Endothelial cell of umbilical vein (primary cell): ENCODE data around the gene SLC7A6. TPM values are rescaled to one million over a fixed set of nuclear protein-coding genes. Genes with fewer than 3 reads are reported as not detected.
A peak's percentile ranks its signal among the peaks of the same experiment; 100 is the strongest.

Experiments
- BruUV-seq: library from RNA; stranded (reverse); fragments of 400-500 nt; replicated peaks from 2 replicates; lab custom pipeline; 2021; lab: Mats Ljungman, UMichigan
- CTCF ChIA-PET: fragments of 300-600, 350-600 bp; sonication (Branson Sonifier 250); formaldehyde crosslinking; loops from one replicate; lab custom pipeline; 2021; ENCODE audit warnings: antibody characterized with exemption, inconsistent platforms; lab: Charles Lee
- POLR2A ChIA-PET: fragments of 300-600, 350-600 bp; sonication (Branson Sonifier 250); formaldehyde crosslinking; loops from one replicate; lab custom pipeline; 2021; ENCODE audit warnings: antibody characterized with exemption, inconsistent platforms; lab: Charles Lee
- DNase-seq: peaks from one replicate; pipeline ENCODE4 v3.0.0-alpha.2; 2011; ENCODE audit warnings: low read depth, low spot score
- FAIRE-seq: peaks from 2 replicates; lab custom pipeline; 2011; peaks lifted over from hg19 to GRCh38; lab: Jason Lieb, UNC
- H2AFZ ChIP-seq: 2 replicates; pipeline ENCODE4 v1.6.0; 2012; ENCODE audit warnings: low read depth, low read length, control low read depth, inconsistent platforms
- H3K27ac ChIP-seq: 2 replicates; pipeline ENCODE4 v1.5.1; 2011; ENCODE audit warnings: low read depth, mild to moderate bottlenecking, control low read depth, low read length, moderate library complexity; ENCODE audit not compliant: insufficient read depth
- H3K27me3 ChIP-seq, 2 experiments: 2 replicates each; pipeline versions ENCODE4 v1.6.0 to v1.6.1; 2011; ENCODE audit warnings: low read length in 2 of 2, mixed read lengths in 1 of 2; ENCODE audit not compliant: control insufficient read depth in 2 of 2, insufficient read depth in 2 of 2
- H3K36me3 ChIP-seq, 2 experiments: 2 replicates in 1 of 2; 3 replicates in 1 of 2; pipeline ENCODE4 v1.5.1; 2011; ENCODE audit warnings: low read length in 2 of 2, mild to moderate bottlenecking in 1 of 2, moderate library complexity in 1 of 2; ENCODE audit not compliant: control insufficient read depth in 2 of 2, insufficient read depth in 2 of 2; ENCODE audit errors: extremely low read depth in 1 of 2
- H3K4me1 ChIP-seq: 3 replicates; pipeline ENCODE4 v1.5.1; 2011; ENCODE audit warnings: mild to moderate bottlenecking, low read length; ENCODE audit not compliant: control insufficient read depth, insufficient read depth; ENCODE audit errors: extremely low read depth
- H3K4me2 ChIP-seq: 2 replicates; pipeline ENCODE4 v1.6.1; 2011; ENCODE audit warnings: low read length, control low read depth, mixed read lengths; ENCODE audit not compliant: insufficient read depth
- H3K4me3 ChIP-seq, 3 experiments: fragments of 200-600 bp in 1 of 3; sonication (generic), shearing (Covaris generic) in 1 of 3; replicated peaks in 1 of 3; 2 replicates each; pipeline ENCODE4 v1.5.1; 2011 to 2016; ENCODE audit warnings: control low read depth in 3 of 3, low read length in 3 of 3, mild to moderate bottlenecking in 2 of 3, inconsistent platforms in 1 of 3, low read depth in 1 of 3, moderate library complexity in 1 of 3; ENCODE audit not compliant: insufficient read depth in 1 of 3
- H3K79me2 ChIP-seq: 2 replicates; pipeline ENCODE4 v1.6.0; 2012; ENCODE audit warnings: low read length, inconsistent platforms; ENCODE audit not compliant: control insufficient read depth, insufficient read depth
- H3K9ac ChIP-seq: replicated peaks from 2 replicates; pipeline ENCODE3; 2011; ENCODE audit warnings: low read length, control low read depth; ENCODE audit not compliant: insufficient read depth; ENCODE audit errors: extremely low read depth
- H3K9me1 ChIP-seq: replicated peaks from 3 replicates; pipeline ENCODE4 v1.6.0; 2011; ENCODE audit warnings: mild to moderate bottlenecking, low read length; ENCODE audit not compliant: control insufficient read depth, insufficient read depth; ENCODE audit errors: extremely low read depth
- H3K9me3 ChIP-seq: replicated peaks from 2 replicates; pipeline ENCODE4 v1.5.1; 2012; ENCODE audit warnings: low read length, inconsistent platforms; ENCODE audit not compliant: control insufficient read depth, insufficient read depth
- H4K20me1 ChIP-seq: replicated peaks from 2 replicates; pipeline ENCODE3; 2011; ENCODE audit warnings: mild to moderate bottlenecking, low read length; ENCODE audit not compliant: control insufficient read depth, insufficient read depth; ENCODE audit errors: extremely low read depth
- dilution Hi-C: fragments of 300-500 bp; cut with MboI; formaldehyde crosslinking; loops from one replicate; pipeline ENCODE4 v1.15.0; 2019; ENCODE audit warnings: low sequenced_read_pairs; ENCODE audit not compliant: extremely low pct_ligation_motif_present
- intact Hi-C: fragments of 100-400 bp; cut with micrococcal nuclease; formaldehyde crosslinking; loops from one replicate; pipeline ENCODE4 v1.10.0; 2022
- polyA plus RNA-seq, 4 experiments: library from polyadenylated mRNA; depleted of rRNA in 3 of 4; stranded (reverse) in 3 of 4; unstranded in 1 of 4; fragments of >200 nt; gene quantifications; 2 replicates each; pipeline versions ENCODE4 v1.2.1 to v1.2.3, GENCODE V29; 2011 to 2012; ENCODE audit warnings: missing spikeins in 1 of 4
- total RNA-seq: library from RNA; stranded (reverse); gene quantifications from 2 replicates; pipeline ENCODE4 v1.2.3, GENCODE V29; 2021
- TF ChIP-seq, protein P1 (sequence below), 2 donors: IDR thresholded peaks; 1 replicate in 1 of 2; 2 replicates in 1 of 2; pipeline ENCODE4 v1.5.1; 2011; ENCODE audit warnings: low read length in 2 of 2, mild to moderate bottlenecking in 2 of 2, moderate library complexity in 2 of 2, control low read depth in 1 of 2, inconsistent platforms in 1 of 2, low read depth in 1 of 2; ENCODE audit not compliant: insufficient read depth in 1 of 2; ENCODE audit errors: extremely low read depth in 1 of 2
- TF ChIP-seq, protein P2 (sequence below): IDR thresholded peaks from 2 replicates; pipeline ENCODE4 v1.6.1; 2011; ENCODE audit not compliant: insufficient read depth, insufficient read length

SLC7A6 gene
- total and polyA plus RNA-seq, 2 donors (not counting 3 experiments of a cell fraction or from before 2014, with no cell fraction given): 68.0 to 86.5 TPM

DNA sequence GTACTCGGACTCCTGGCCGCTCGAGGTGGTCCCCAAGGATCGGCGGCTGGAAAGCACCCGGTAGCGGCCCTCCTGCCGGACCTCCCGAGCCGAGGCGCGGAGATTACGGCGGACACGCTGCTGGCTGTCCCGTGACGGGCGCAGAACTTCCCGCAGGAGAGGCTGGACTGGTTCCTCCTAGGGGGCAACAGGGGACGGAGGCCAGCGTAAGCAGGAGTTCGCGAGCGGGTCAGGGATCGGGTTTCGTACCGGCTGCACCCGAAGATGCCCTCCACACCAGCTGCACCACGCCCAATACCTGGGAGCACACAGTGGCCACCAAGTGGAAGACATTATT is 46.1 kb downstream of the SLC7A6 start:
- Histone ChIP-seq H4K20me1 (no peaks in the 10 kb centered on the region), H3K9me3 (no peaks in the 10 kb centered on the region), H3K4me1 (peaks cover 20% of the 10 kb centered on the region), H2AFZ (peak overlapping the region; percentile 92), H3K79me2 (peaks cover 65% of the 10 kb centered on the region), H3K27ac (peak overlapping the region; percentile 58), H3K9me1 (no peaks in the 10 kb centered on the region), H3K36me3 (peaks cover 5 to 9% of the 10 kb centered on the region in 2 experiments), H3K4me3 (peak overlapping the region; percentile 80 to 84 (median 83)), H3K4me2 (peak overlapping the region; percentile 39), H3K9ac (peak overlapping the region; percentile 85), H3K27me3 (no peaks in the 10 kb centered on the region)
- TF ChIP-seq, protein P1, sequence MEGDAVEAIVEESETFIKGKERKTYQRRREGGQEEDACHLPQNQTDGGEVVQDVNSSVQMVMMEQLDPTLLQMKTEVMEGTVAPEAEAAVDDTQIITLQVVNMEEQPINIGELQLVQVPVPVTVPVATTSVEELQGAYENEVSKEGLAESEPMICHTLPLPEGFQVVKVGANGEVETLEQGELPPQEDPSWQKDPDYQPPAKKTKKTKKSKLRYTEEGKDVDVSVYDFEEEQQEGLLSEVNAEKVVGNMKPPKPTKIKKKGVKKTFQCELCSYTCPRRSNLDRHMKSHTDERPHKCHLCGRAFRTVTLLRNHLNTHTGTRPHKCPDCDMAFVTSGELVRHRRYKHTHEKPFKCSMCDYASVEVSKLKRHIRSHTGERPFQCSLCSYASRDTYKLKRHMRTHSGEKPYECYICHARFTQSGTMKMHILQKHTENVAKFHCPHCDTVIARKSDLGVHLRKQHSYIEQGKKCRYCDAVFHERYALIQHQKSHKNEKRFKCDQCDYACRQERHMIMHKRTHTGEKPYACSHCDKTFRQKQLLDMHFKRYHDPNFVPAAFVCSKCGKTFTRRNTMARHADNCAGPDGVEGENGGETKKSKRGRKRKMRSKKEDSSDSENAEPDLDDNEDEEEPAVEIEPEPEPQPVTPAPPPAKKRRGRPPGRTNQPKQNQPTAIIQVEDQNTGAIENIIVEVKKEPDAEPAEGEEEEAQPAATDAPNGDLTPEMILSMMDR (IDR thresholded peaks at IDR 0.05; ENCODE audit: extremely low read depth in 1 of 2, insufficient read depth in 1 of 2, low read depth in 1 of 2, low read length in 2 of 2): no peak
- TF ChIP-seq, protein P2, sequence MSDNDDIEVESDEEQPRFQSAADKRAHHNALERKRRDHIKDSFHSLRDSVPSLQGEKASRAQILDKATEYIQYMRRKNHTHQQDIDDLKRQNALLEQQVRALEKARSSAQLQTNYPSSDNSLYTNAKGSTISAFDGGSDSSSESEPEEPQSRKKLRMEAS: no peak
- BruUV-seq: TSS peak; percentile 49
- ChIA-PET CTCF (interaction anchor here (0.6 to 2.0 kb wide), 11 partner anchors 14 to 65 kb away, joined by 3 to 51 read pairs (median 4); partner anchors contain the start of genes PLA2G15 and SLC7A6), POLR2A (interaction anchor here (0.8 to 1.4 kb wide), 9 partner anchors 11 to 650 kb away, joined by 3 to 7 read pairs (median 3); partner anchors contain the start of gene ACD)
- intact Hi-C loops (loop anchor here (1.0 to 2.0 kb wide), 3 partner anchors 14 to 45 kb away; no protein-coding TSS in a partner anchor), dilution Hi-C loops (no loop called here)
- no peak for DNase-seq
- FAIRE-seq: no peak
